Kidney (tissue), 14 donors: ENCODE results near the gene HRAS. TPM values are rescaled to one million over a fixed set of nuclear protein-coding genes. Genes with fewer than 3 reads are reported as not detected.

ENCODE experiments used
- DNase-seq, 5 donors: peaks; one replicate each; pipeline ENCODE4 v3.0.0-alpha.2; 2013 to 2020
- FAIRE-seq: peaks from 2 replicates; lab custom pipeline; 2012; peaks lifted over from hg19 to GRCh38; lab: Jason Lieb, UNC
- H3K27ac ChIP-seq, 2 donors: one replicate each; pipeline ENCODE4 v1.7.0; 2013; ENCODE audit warnings: low read depth in 2 of 2, low read length in 2 of 2, inconsistent platforms in 1 of 2
- H3K27me3 ChIP-seq: one replicate; pipeline ENCODE4 v1.7.1; 2013; ENCODE audit warnings: low read length, inconsistent platforms; ENCODE audit not compliant: control insufficient read depth, insufficient read depth
- H3K36me3 ChIP-seq, 3 donors: one replicate each; pipeline versions ENCODE4 v1.7.0 to v1.7.1; 2013; ENCODE audit warnings: low read length in 3 of 3, control low read depth in 1 of 3, inconsistent platforms in 1 of 3; ENCODE audit not compliant: insufficient read depth in 3 of 3, control insufficient read depth in 2 of 3
- H3K4me1 ChIP-seq, 3 donors: one replicate each; pipeline versions ENCODE4 v1.7.0 to v1.7.1; 2013; ENCODE audit warnings: low read length in 3 of 3, inconsistent platforms in 1 of 3, low read depth in 1 of 3; ENCODE audit not compliant: control insufficient read depth in 2 of 3, insufficient read depth in 2 of 3
- H3K4me3 ChIP-seq, 3 donors: one replicate each; pipeline versions ENCODE4 v1.7.0 to v1.8.1; 2013; ENCODE audit warnings: low read length in 3 of 3, control low read depth in 1 of 3, inconsistent platforms in 1 of 3
- H3K9ac ChIP-seq, 3 donors: one replicate each; pipeline versions ENCODE4 v1.7.0 to v1.7.1; 2013; ENCODE audit warnings: low read length in 3 of 3, control low read depth in 1 of 3, inconsistent platforms in 1 of 3
- H3K9me3 ChIP-seq, 3 donors: one replicate each; pipeline versions ENCODE4 v1.7.0 to v1.7.1; 2013; ENCODE audit warnings: low read length in 3 of 3, control low read depth in 1 of 3, inconsistent platforms in 1 of 3; ENCODE audit not compliant: control insufficient read depth in 2 of 3, insufficient read depth in 1 of 3
- intact Hi-C: fragments of 100-400 bp; cut with DNase I; formaldehyde crosslinking; loops from one replicate; pipeline ENCODE4 v1.11.1; 2022
- polyA plus RNA-seq: library from polyadenylated mRNA; stranded (reverse); fragments of 350-450 nt; fragmentation: Illumina TruSeq; extraction: RNeasy Lipid Tissue Mini Kit (QIAGEN cat#74804); gene quantifications from one replicate; pipeline ENCODE4 v1.2.3, GENCODE V29; 2014; ENCODE audit warnings: low read depth, low replicate concordance; ENCODE audit not compliant: insufficient read depth
- total RNA-seq: library from RNA; stranded (reverse); fragmentation: NEBNext Ultra II Directional; extraction: Animal tissue kit (Norgen Biotek cat#: 25700); gene quantifications from one replicate; pipeline ENCODE4 v1.2.1, GENCODE V29; 2021
- TF ChIP-seq, protein P1 (sequence below): IDR thresholded peaks from 3 replicates; pipeline ENCODE4 v1.5.1; 2012; ENCODE audit warnings: mild to moderate bottlenecking, moderate library complexity, borderline replicate concordance; ENCODE audit not compliant: insufficient read depth; ENCODE audit errors: extremely low read depth
- donor health status: control.
- donor health status: control.
- donor health status: control.
- donor health status: control.
- donor health status: control.
- donor health status: DM: yes; HTN: yes; CAD: no.
- donor health status: Normal renal cell carcinoma (clear cell type).

Gene HRAS
- total and polyA plus RNA-seq, 2 donors from 2014 or later, result 66.1 to 100 TPM

DNA sequence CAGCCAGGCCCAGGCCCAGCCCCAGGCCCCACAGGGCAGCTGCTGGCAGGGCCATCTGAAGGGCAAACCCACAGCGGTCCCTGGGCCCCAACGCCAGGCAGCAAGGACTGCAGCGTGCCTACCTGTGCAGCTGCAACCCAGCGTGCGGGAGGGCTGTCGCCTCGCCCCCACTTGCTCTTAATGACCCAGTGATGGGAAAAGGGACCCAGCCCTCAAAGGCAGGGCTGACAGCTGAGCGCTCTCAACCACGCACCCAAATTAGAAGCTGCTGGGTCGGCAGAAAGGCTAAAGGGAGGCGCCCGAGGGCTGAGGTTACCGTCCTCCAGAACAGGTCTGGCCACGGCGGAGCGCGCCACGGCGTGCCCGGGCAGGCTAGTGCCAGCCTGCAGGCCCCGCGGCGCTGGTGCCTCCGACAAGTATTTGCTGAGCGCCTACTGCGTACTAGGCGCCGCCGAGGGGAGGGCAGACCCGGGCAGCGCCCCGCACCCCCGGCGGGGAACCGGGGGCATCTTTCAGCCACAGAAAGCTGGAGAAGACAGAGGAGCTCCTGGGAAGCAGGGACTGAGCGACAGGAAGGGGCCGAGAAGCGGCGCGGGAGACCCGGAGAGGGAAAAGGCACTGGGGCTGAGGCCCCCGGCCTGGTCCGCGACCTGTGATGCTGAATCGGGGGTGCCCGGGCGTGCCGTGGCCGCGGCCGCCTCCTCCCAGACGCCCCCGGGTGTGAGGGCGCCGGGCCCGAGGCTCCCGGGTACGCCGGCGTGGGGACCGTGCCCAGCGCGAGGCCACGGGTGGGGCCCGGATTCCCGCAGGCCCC lies 773 bp downstream of the HRAS start:
- FAIRE-seq (no peak), DNase-seq (peak in 2 of 5 donors; percentile 73 to 83)
- no peaks in the 10 kb centered on the region for H3K36me3 ChIP-seq
- no peaks in the 10 kb centered on the region for H3K27me3 ChIP-seq
- H3K4me1 ChIP-seq, result peaks cover 0 to 23% (median 4%) of the 10 kb centered on the region in 3 donors
- H3K27ac ChIP-seq, result no peak overlapping the region
- TF ChIP-seq, protein P1, sequence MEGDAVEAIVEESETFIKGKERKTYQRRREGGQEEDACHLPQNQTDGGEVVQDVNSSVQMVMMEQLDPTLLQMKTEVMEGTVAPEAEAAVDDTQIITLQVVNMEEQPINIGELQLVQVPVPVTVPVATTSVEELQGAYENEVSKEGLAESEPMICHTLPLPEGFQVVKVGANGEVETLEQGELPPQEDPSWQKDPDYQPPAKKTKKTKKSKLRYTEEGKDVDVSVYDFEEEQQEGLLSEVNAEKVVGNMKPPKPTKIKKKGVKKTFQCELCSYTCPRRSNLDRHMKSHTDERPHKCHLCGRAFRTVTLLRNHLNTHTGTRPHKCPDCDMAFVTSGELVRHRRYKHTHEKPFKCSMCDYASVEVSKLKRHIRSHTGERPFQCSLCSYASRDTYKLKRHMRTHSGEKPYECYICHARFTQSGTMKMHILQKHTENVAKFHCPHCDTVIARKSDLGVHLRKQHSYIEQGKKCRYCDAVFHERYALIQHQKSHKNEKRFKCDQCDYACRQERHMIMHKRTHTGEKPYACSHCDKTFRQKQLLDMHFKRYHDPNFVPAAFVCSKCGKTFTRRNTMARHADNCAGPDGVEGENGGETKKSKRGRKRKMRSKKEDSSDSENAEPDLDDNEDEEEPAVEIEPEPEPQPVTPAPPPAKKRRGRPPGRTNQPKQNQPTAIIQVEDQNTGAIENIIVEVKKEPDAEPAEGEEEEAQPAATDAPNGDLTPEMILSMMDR, result no peak
- intact Hi-C loops, result no loop called here
- H3K4me3 ChIP-seq, result peak overlapping the region; percentile 26 to 67 (median 50)
- no peaks in the 10 kb centered on the region for H3K9me3 ChIP-seq
- peak overlapping the region in 2 of 3 donors; percentile 71 to 73 for H3K9ac ChIP-seq

DNA sequence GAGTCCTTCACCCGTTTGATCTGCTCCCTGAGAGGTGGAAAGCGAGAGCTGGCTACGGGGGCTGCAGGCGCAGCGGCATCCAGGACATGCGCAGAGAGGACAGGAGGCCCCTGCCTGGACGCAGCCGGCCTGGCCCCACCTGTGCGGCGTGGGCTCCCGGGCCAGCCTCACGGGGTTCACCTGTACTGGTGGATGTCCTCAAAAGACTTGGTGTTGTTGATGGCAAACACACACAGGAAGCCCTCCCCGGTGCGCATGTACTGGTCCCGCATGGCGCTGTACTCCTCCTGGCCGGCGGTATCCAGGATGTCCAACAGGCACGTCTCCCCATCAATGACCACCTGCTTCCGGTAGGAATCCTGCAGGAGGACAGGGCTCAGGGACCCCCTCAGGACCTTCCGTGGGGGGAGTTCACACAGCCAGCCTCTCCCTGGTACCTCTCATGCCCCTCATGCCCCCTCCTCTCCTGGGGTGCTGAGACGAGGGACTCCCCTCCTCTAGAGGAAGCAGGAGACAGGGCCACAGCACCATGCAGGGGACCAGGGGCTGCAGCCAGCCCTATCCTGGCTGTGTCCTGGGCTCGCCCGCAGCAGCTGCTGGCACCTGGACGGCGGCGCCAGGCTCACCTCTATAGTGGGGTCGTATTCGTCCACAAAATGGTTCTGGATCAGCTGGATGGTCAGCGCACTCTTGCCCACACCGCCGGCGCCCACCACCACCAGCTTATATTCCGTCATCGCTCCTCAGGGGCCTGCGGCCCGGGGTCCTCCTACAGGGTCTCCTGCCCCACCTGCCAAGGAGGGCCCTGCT lies 1.6 kb downstream of the HRAS start:
- no peaks in the 10 kb centered on the region for H3K9me3 ChIP-seq
- no peaks in the 10 kb centered on the region for H3K27me3 ChIP-seq
- peak overlapping the region in 1 of 3 donors; percentile 67 for H3K4me3 ChIP-seq
- peak overlapping the region in 1 of 3 donors; percentile 24 for H3K9ac ChIP-seq
- DNase-seq (peak in 1 of 5 donors; percentile 54), FAIRE-seq (no peak)
- H3K4me1 ChIP-seq, result peaks cover 0 to 23% (median 4%) of the 10 kb centered on the region in 3 donors
- no peaks in the 10 kb centered on the region for H3K36me3 ChIP-seq
- TF ChIP-seq, protein P1, result no peak
- intact Hi-C loops, result no loop called here
- no peak overlapping the region for H3K27ac ChIP-seq

DNA sequence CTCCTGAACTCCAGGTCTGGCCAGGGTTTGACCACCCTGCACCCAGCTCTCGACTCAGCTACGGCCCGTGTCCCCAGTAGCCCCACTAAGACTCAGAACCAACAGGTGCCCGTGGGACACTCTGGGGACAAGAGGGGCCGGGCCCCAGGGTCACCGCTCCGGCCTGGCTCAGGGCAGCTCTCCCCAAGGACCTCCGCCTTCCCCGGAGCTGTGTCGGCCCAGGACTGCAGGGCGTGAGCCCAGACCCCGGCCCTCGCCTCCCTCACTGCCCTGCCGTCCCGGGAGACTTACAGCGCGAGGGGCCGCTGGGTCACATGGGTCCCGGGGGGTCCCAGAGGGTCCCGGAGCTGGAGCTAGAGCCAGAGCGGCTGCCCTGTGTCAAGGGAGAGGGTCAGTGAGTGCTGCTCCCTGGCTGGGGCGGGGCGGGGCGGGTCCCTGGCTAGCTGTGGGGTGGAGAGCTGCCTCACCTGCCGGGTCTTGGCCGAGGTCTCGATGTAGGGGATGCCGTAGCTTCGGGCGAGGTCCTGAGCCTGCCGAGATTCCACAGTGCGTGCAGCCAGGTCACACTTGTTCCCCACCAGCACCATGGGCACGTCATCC lies 2.3 kb downstream of the HRAS start:
- H3K27ac ChIP-seq, result no peak overlapping the region
- H3K9ac ChIP-seq, result no peak overlapping the region
- FAIRE-seq (no peak), DNase-seq (peak in 2 of 5 donors; percentile 56 to 79)
- intact Hi-C loops, result no loop called here
- no peaks in the 10 kb centered on the region for H3K36me3 ChIP-seq
- H3K9me3 ChIP-seq, result no peaks in the 10 kb centered on the region
- TF ChIP-seq, protein P1, result no peak
- H3K27me3 ChIP-seq, result no peaks in the 10 kb centered on the region
- H3K4me3 ChIP-seq, result no peak overlapping the region
- peaks cover 0 to 23% (median 4%) of the 10 kb centered on the region in 3 donors for H3K4me1 ChIP-seq
